Fibroblast of pulmonary artery (primary cell): ENCODE results near the gene CDCP1.

Source experiments
- DNase-seq: peaks from one replicate; pipeline ENCODE4 v3.0.0-alpha.2; 2010; ENCODE audit warnings: low read depth
- H3K4me3 ChIP-seq: replicated peaks from 2 replicates; pipeline ENCODE4 v1.5.1; 2011; ENCODE audit warnings: low read depth, mild to moderate bottlenecking, control low read depth, low read length, moderate library complexity
- TF ChIP-seq, protein P1 (sequence below): IDR thresholded peaks from 2 replicates; pipeline ENCODE4 v1.5.1; 2011; ENCODE audit warnings: mild to moderate bottlenecking, control low read depth, low read length, inconsistent platforms; ENCODE audit errors: missing control alignments

Gene CDCP1

DNA sequence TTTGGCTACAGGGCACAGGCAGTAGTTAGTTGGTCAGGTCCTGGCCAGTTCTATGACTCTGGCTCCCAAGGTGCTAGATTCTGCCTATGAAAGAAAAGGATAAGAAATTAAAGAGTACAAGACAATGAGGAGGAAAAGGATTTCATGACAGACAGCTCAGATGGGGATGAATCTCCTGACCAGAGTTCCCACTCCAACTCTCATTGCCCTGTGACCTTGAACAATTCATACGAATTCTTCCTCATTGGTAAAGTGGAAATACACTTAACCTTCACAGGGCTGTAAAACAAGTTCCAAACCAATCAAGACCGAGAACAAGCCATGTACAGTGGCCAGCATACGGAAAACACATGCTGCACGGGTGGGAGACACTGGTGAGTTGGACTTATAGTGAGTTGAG, 96.4 kb downstream of the CDCP1 start:
- DNase-seq = no peak
- TF ChIP-seq, protein P1, sequence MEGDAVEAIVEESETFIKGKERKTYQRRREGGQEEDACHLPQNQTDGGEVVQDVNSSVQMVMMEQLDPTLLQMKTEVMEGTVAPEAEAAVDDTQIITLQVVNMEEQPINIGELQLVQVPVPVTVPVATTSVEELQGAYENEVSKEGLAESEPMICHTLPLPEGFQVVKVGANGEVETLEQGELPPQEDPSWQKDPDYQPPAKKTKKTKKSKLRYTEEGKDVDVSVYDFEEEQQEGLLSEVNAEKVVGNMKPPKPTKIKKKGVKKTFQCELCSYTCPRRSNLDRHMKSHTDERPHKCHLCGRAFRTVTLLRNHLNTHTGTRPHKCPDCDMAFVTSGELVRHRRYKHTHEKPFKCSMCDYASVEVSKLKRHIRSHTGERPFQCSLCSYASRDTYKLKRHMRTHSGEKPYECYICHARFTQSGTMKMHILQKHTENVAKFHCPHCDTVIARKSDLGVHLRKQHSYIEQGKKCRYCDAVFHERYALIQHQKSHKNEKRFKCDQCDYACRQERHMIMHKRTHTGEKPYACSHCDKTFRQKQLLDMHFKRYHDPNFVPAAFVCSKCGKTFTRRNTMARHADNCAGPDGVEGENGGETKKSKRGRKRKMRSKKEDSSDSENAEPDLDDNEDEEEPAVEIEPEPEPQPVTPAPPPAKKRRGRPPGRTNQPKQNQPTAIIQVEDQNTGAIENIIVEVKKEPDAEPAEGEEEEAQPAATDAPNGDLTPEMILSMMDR = no peak
- H3K4me3 ChIP-seq = no peak overlapping the region

DNA sequence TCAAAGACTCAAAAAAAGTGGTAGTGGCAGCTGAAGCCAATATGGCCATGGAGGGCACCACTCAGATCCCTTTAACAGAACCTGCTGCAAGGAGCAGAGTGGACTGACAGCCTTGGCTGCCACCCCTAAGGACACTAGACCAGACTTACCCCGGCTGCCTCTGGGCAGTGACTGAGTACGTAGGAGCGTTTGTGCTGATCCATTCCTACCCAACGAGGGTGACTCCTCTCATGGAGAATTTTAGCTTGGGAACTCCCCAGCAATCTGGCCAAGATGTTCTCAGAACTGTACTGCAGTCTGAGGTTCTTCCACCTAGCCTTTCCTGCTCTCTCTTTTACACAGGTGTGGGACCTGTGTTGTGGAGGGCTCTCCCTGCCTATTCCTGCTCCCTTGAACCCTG, 97.9 kb downstream of the CDCP1 start:
- H3K4me3 ChIP-seq = no peak overlapping the region
- DNase-seq = no peak
- TF ChIP-seq, protein P1 = no peak

DNA sequence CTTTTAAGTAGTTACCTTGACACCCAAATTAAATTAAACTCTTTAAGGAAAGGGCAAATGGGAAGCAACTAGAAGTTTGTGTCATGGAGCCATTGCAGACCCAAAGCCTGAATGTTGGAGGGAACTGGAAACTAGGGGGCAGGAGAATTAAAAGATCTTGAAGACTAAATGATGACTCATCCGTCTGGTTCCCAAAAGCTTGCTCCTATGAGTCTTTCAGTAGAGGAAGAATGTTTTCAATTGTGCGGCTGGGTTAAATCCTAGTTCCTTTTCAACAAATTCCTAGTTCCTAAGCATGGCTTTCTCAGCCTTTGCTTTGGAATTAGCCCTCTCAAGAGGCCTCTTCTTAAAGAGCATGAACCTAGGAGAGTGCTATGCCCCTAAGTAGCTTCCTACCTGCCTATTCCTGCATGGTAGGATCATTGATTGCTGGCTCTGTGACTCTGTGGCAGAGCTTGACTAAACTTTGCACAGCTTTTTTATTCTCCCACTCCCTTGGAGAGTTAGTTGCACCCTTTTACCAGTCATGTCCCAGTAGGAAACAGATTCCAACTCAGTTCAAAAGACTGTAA, 102.4 kb downstream of the CDCP1 start:
- no peak overlapping the region for H3K4me3 ChIP-seq
- DNase-seq = peak; percentile 83
- TF ChIP-seq, protein P1 = peak; percentile 36

DNA sequence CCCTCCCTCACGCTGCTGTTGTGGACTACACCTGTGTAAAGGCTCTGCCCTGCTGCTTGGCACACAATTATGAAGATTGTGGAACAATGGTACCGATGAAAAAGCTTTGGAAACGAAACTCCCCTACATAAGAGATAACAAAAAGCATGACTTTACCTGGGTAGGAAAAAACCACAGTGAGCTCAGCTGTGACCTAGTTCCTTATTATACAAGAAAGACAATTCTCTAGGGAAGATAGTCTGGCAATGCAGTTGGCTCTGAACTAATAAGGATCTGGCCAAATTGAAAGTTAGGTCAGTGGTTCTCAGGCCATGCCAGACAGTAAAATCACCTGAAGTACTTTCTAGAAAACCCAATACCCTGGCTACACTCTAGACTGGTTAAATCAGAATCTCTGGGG, 104.0 kb downstream of the CDCP1 start:
- DNase-seq = no peak
- TF ChIP-seq, protein P1 = no peak
- no peak overlapping the region for H3K4me3 ChIP-seq

DNA sequence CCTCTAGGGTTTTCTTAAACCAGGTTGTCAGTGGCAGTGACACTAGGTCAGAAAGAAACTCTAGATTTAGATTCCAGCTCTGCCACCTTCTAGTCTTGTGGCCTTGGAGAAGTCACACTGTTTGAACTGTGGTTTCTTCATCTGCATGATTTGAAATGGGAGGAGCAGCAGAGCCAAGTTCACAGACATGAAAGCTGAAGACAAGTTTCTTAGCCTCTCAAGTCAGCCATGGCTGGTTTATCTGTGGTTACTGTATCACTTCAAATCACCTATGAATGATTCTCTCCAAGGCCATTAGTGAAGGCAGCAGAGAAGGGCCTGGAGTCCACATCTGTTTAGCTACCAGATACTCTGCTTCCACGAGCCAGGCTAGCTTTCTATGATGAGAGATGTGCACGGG, 104.5 kb downstream of the CDCP1 start:
- DNase-seq = no peak
- TF ChIP-seq, protein P1 = no peak
- no peak overlapping the region for H3K4me3 ChIP-seq

DNA sequence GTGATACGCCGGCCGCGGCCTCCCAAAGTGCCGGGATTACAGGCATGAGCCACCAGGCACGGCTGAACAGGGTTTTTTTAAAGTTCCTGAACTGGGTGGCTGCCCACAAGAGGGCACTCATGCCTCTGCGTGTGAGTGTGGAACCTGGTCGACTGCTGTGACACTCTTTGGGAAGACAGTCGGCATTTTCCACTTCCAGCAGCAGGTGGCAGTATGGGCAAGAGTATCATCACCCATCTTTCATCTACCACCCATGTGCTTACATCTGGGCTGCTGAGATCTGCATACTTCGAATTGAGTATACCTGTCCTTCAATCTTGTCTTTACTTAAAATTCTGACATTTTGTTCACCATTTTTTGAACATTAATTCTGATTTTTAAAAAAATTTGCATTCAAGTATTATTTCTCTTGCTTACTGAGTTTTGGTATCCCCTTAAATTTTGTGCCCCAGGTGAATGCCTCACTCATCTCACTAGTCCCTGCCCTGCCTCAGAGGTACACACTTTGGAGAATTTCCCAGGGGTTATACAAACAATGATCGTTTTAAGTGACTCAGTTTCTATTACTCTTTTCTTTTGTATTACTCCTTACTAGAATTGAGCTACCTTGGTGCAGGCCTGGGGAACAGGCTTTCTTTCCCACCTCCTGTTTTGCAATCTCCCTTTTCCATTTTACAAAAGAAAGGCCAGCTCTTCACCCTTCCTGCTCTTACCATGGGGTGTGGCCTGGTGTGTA, 108.3 kb downstream of the CDCP1 start:
- H3K4me3 ChIP-seq = no peak overlapping the region
- TF ChIP-seq, protein P1 = peak; percentile 88
- DNase-seq = peak; percentile 96
